GM18519 (cell line): ENCODE data around the gene YPEL1.
"Not testable (repeated sequence)": the region's sequence is repeated elsewhere in the genome, so short reads cannot be mapped to it uniquely, and the experiment has no call there.

Source experiments
- ATAC-seq: cut with Tn5 transposase; IDR thresholded peaks from one replicate; pipeline ENCODE4 v1.9.1; 2021; ENCODE audit warnings: mild to moderate bottlenecking, moderate library complexity; ENCODE audit not compliant: unreplicated experiment, low FRiP score

The YPEL1 gene

GRCh38 chr22:21686634-21687393 is 48.8 kb downstream of the YPEL1 start:
- no peak for ATAC-seq

DNA sequence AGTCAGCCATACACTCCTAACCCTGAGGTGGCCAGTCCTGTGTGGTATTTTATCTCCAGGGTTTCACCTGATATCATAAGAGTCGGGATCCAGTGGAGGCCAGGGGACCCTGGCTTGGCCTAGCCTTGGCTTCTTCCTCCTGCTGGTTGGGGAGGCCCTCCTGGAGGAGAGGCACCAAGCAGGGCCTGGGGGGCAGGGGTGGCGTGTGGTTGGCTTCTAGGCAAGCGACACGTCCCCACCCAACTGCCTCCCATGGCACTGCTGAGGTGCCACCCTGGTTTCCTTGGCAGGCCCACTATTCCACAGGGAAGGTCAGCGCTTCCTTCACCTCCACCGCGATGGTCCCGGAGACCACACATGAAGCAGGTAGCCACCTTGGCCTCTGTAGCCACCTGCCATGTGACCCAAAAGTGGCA is 49.4 kb downstream of the YPEL1 start:
- no peak for ATAC-seq

GRCh38 chr22:21685164-21685513 is 50.5 kb downstream of the YPEL1 start:
- no peak for ATAC-seq

- no peak for ATAC-seq
These were observed 51.0 kb downstream of the YPEL1 start for GRCh38 chr22:21684492-21685163.

- no peak for ATAC-seq
These were observed 52.2 kb downstream of the YPEL1 start for GRCh38 chr22:21683401-21683811.

GRCh38 chr22:21682385-21683175 is 53.0 kb downstream of the YPEL1 start:
- no peak for ATAC-seq

DNA sequence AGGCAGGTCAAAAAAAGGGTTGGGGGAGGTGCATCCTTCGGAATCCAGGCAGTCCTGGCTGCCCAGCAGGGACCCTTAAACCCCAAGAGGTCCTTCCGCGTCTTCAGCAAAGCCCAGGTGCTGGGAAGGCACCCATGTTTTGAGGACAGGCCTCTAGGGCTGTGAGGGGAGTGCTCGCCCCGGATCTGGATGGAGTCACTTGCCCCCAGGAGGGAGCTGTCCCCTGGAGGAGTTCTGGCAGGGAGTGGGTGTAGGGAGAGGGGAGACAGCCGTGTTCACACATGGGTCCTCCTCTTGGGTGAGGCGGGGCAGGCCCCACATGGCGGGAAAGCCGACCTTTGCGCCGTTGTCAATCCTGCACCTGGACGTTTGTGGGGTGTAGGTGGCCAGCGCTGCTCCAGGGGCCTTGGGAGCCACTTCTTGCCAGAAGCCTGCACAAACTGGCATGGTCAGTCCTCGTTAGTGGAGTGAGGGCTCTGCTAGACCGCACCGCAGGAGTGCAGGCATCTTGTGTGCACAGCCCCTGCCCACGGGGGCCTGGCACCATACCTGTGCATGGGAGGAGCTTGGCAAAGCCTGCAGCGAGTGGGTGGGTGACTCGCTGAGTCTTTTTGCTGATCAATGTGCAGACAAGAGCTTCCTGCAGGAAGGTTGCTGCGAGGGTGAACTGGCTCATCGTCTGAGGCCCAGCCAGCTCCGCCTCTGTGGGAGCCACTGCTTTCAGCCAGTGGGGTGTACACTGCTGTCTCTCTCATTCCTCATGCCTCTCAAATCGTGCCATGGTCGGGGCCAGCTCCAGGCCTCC is 53.8 kb downstream of the YPEL1 start:
- ATAC-seq: no peak

DNA sequence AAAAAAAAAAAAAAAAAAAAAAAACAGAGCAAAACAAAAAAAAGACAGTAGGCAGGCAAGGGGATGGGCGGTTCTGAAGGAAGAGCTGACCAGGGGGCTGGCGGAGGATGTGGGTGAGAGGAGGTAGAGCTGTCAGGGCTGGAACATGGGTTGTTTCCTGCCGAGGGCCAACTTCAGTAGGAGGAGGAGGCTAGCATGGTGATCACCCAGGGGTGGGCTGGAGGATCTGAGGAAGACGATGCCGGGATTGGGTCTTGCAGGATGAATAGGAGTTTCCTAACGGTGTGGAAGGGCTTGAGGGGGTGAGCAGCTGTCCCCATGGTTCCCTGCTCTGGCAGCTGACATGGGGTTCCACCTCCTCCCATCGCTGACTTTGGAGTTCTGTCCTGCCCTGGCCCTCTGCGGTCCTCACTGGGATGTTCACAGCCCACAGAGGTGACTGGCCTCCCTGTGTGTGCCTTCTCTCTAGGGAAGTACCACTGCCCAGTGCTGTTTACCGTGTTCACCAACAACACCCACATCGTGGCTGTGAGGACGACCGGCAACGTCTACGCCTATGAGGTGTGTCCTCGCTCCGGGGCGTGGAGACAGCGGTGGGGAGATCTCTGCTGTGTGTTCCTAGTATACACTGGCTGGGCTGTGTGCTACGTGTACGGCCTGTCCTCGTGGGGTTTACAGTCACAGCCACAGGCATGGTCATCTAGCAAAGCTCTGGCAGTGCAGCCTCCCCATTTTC is 54.6 kb downstream of the YPEL1 start:
- no peak for ATAC-seq

DNA sequence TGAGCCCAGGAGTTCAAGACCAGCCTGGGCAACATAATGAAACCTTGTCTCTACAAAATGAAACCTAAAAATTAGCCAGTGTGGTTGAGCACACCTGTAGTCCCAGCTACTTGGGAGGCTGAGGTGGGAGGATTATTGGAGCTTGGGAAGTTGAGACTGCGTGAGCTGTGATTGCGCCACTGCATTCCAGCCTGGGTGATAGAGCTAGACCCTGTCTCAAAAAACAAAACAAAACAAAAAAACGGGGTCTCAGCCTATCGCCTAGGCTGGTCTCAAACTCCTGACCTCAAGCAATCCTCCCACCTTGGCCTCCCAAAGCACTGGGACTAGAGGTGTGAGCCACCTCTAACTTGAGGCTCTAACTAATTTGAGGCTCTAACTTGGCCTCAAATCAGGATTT is 56.2 kb downstream of the YPEL1 start:
- ATAC-seq: no peak

- ATAC-seq: not testable (repeated sequence)
These were observed 56.8 kb downstream of the YPEL1 start for GRCh38 chr22:21678842-21679241.

GRCh38 chr22:21677606-21678443 is 57.8 kb downstream of the YPEL1 start:
- ATAC-seq: no peak

DNA sequence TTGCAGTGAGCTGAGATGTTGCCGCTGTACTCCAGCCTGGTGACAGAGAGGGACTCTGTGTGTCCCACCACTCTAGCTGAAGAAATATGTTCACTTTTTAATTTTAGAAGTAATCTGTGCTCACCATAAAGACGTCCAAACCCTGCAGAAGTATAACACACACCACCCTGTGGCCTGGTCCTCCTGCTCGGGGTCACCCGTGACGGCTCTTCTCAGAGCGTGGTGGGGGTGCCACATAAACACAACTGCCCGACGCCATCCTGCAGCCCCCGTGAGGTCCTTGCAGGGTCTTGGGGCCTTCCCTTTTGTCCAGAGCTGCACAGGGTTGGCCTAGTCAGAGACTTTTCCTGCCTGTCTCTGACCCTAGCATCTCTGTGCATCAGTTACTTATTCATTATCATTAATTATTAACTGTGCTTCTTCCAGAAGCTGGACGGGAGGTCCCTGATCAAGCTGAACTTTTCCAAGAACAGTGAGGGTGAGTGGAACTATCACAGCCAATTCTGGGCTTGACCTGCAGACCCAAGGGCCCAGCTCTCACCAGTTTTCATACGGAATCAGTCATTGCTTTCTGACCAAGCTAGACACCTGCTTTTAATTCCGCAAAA is 60.9 kb downstream of the YPEL1 start:
- ATAC-seq: no peak

- ATAC-seq: no peak
These were observed 61.9 kb downstream of the YPEL1 start for GRCh38 chr22:21673534-21674321.

GRCh38 chr22:21672107-21672629 is 63.4 kb downstream of the YPEL1 start:
- ATAC-seq: no peak

- ATAC-seq: no peak
These were observed 66.6 kb downstream of the YPEL1 start for GRCh38 chr22:21669026-21669425.

DNA sequence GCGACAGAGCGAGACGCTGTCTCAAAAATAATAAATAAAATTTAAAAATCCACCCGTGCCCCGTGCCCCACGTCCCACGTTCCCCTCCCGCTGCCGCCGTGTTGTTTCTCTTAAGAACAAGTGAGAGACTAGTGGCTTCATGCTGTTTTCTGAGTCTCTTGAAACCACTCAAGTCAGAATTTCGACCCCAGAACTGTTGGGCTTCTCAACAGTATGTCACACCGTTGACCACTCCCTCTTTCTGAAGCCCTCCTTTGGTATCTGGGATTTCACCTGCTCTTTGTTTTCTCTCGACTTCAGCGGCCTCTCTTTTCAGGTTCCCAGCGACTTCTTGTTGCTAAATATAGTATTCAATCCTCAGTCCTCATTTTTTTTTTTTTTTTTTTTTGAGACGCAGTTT is 68.8 kb downstream of the YPEL1 start:
- no peak for ATAC-seq

DNA sequence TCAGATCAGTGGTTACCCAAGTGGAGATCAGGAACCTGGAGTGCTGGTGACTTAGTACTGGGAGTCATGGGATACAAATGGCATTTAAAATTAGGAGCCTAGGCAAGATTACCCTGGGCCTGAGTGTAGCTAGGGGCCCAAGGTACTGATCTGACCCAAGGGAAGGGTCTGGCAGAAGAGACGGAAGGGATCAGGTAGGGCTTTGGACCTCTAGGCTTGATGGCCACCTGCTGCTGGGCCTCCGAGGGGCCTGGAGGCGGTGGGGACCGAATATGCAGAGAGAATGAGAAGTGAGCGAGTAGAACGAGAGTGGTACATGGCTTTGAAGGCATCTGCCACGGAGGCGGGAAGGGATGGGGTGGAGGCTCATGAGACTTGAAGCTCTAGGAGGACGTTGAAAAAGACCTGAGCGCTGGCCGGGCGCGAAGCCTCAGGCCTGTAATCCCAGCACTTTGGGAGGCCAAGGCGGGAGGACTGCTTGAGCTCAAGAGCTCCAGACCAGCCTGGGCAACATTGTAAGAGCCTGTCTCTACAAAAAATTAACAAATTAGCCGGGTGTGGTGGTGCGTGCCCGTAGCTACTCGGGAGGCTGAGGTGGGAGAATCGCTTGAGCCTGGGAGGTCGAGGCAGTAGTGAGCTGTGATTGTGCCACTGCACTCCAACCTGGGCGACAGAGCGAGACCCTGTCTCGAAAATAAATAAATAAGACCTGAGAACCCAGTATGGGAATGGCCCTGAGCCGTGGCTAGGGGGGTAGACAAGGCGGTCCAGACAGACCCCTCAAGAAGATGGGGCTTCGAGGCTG is 70.3 kb downstream of the YPEL1 start:
- ATAC-seq: no peak
